HG02885 (cell line): Measurements from ENCODE around the gene ZNF385C.

ENCODE experiments used
- ATAC-seq: cut with Tn5 transposase; IDR thresholded peaks from one replicate; pipeline ENCODE4 v1.9.1; 2021; ENCODE audit warnings: mild to moderate bottlenecking; ENCODE audit not compliant: unreplicated experiment, poor library complexity

The ZNF385C gene

DNA sequence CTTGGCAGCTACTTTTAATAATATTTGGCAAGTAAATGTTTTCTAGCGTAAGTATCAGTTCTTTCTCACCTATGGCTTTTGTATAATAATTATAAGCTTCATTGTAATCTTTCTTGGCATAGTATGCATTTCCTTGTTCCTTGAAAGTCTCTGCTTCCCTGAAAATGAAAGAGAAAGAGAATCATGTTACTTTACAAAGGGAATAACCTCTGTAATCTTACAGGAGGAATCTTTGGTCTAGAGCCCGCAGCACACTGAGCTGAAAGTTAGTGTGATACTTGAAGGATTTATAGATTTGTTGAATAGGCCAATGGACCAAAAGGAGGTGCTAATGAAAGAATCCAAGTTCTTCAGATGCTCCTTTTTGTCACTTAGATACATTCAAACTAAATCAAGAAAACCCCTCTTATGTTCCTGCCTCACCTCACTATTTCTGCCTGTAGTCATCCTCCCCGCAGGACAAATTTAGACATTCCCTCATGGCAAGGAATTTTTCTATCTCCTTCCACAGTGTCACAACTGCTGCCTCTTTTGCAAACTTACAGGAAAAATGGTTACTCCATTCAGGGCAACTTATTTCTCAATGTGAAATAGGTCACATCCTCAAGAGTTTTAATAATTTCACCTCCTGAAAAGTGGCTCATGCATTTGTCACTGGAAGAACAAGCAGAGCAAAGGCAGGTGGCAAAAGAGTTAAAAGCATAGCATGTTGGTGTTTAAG is 97.7 kb downstream of the ZNF385C start:
- ATAC-seq, result no peak

DNA sequence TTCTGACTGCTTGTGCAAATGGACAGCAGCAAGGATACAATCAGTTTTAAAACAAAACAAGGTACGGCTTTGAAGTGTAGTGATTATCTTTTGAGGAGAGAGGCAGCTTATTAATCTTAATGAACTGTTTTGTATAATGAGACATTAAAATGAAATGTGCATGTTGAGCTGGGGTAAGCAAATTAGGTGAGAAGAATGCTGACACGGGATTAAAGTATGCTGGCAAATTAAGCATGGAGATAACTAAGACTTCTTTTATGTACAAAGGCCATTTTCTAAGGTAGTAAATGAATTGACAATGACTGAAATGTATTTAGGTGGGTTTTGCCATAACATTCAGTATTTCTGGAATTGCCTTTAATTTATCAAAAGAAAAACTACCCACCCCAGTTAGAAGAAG is 99.8 kb downstream of the ZNF385C start:
- no peak for ATAC-seq

DNA sequence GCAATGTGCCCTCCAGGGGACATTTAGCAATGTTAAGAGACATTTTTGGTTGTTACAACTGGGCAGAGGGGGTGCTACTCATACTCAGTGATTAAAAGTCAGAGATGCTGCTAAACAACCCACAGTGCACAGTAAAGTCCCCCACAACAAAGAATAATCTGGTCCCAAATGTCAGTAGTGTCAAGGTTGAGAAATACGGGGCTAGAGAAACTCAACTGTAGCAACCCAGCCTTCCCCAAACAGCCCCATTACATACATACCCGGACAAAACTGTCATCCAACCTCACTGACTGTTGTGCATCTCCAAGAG is 101.5 kb downstream of the ZNF385C start:
- ATAC-seq, result no peak

DNA sequence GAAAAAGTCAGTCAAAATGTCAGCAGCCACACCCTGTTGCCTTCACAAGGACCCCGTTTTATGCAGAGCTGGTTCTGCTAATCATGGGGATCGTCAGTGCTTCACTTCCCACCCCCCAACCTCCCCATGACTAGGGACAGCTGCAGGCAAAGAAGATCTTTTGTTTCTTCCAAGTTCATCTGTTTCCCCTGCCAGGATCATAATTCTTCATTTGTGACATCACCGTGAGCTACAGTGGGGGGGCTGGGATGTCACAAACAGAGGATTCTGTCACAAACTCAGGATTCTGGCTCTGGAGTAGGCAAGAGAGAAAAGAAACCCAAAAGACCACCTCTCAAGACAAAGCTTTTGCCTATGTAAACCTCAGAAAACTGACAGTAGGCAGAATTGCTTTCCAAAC is 105.7 kb downstream of the ZNF385C start:
- no peak for ATAC-seq

DNA sequence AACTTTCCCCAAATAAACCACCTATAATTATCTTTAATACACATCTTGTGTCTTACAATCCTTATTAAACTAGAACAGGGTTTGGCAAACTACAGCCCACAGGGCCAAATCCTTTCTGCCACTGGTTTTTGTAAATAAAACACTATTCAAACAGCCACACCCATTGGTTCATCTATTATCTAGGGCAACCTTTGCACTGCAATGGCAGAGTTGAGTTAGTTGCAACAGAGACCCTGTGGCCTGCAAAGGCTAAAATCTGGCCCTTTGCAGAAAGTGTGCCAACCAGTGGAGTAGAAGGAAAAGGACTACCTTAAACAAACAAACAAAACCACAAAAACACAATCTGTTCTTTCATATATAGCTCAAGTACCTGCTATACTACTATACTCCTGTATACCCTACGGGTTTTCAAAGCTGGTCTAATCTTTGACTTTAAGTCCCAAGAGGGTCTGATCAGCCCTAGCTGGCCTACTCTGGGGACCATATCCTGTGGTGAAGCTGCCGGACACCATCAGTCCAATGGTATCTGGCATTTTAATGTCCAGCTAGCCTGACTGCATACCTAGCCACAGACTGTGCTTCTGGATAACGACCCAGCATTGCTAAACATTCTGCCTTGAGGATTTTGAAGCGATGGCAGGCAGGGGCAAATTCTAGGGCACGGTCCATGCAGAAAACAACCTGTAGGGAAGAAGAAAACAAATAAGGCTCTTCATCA is 108.4 kb downstream of the ZNF385C start:
- ATAC-seq, result no peak

DNA sequence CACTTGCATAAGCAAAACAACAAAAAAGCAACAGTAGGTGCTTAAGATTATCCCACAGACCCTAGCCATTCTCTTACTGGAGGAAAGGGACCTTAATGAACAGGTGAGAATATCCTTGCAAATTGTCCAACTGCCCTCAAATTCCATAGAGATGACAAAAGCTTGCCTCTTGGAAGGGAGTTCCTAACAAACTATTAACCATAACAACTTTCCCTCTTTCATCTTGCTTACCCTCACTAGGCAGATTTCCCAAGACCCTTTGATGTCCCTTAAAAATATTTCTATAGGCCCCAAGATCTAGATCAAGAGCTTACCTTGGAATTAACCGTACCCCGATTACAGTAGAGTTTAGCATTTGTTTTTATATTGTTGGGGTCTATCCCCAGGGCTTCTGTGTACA is 109.9 kb downstream of the ZNF385C start:
- no peak for ATAC-seq

DNA sequence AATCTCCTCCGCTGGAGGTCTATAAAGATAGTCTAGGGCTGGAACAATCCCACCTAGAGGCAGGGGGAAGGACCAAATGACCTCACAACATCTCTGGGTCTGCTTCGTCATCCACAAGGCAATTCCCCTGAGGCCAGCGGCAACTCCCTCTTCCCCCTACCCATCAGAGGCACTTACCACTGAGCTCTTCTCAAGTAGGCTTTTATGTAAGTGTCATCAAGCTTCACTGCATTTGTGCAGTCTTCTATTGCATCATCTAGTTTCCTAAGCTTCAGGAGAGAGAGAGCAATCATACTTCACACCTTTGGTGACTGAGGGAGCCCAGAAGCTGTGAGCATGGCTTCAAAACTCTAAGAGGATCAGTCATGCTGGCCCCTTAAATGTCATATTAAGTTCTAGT is 110.6 kb downstream of the ZNF385C start:
- ATAC-seq, result no peak

DNA sequence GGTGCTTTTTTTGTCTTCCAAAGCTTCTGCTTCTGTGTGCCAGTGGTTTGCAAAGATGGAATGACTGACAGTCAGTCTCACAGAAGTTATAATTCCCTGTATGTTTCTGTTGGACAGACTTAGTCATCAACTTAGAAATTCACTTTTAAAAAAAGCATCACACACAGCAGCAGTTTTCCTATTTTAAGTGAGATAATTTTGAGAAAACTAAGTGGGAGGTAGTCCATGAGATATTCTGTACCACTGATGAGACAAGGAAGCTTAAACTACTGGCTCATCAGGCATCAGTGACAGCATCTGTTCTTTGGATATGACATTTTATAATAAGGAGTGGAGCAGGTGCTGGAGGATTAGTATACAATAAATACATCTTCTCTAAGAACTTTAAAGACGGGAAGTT is 111.6 kb downstream of the ZNF385C start:
- ATAC-seq, result no peak

DNA sequence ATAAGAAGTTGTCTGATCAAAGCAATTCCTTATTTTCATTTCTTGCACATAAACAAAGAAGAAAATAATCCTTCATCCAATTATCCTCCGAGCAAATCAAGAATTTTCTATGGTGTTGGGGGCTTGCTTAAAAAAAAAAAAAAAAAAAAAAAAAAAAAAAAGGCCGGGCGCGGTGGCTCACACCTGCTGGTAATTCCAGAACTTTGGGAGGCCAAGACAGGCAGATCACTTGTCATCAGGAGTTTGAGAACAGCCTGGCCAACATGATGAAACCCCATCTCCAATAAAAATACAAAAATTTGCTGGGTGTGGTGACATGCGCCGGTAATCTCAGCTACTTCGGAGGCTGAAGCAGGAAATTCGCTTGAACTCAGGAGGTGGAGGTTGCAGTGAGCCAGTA is 112.4 kb downstream of the ZNF385C start:
- ATAC-seq, result no peak

DNA sequence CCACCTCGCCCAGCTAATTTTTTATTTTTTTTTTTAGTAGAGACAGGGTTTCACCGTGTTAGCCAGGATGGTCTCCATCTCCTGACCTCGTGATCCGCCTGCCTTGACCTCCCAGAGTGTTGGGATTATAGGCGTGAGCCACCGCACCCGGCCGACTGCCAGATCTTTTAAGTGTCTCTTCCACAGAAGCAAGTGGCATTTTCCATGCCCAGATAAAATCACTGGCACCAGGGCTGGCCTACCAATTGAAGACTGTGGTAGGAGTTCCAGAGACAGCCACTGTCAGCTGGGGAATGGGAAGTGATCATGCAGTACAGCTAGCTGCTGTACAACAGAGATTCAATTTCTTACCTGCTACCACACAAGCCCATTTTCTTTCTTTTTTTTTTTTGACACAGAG is 113.8 kb downstream of the ZNF385C start:
- no peak for ATAC-seq

DNA sequence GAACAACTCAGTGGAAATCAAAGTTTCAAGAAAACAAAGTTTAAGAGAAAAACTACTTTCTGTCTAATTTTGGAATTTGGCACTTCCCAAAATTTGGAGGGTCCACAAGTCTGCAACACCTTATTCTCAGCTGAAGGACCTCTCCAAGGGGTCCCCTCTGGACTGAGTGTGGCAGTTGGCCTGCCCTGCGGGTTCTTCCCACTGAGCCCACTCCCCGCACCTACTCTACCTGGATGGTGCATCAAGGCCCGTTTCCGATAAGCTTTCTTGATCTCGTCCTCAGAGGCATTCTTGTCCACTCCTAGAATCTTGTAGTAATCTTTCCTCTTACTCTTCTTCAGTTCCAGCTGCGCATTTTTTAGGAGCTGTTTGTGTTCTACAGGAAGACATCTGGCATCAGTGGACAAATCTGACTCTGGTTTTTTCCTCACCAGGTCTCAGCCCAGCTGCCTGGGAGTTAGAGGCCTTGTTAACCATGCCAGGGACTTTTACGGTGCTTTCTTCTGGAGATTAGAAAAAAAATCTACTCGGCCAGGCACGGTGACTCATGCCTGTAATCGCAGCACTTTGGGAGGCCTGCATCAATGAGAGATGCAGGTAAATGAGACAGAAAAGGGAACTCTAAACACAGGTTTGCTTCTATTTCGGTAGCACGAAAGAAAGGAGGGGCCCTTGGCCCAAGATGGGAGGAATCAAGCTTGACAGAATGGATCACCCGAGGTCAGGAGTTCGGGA is 116.1 kb downstream of the ZNF385C start:
- no peak for ATAC-seq

DNA sequence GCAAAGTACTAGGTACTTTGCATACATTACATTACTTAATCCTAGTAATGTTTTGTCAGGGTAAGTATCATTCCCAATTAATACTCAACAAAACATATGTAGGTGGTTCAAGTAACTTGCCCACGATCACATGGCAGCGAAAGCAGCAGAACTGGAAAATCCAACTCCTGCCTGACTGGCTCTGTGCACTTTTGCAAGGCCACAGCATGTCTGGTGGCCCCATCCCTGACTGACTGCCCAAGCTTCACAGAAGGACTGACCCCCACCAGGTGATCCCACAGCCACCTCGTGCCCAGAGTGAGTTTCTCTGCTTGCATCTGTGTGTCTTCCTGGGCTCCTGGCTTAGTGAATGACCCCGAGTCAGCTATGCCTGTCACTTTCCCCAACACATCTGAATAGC is 120.3 kb downstream of the ZNF385C start:
- no peak for ATAC-seq

DNA sequence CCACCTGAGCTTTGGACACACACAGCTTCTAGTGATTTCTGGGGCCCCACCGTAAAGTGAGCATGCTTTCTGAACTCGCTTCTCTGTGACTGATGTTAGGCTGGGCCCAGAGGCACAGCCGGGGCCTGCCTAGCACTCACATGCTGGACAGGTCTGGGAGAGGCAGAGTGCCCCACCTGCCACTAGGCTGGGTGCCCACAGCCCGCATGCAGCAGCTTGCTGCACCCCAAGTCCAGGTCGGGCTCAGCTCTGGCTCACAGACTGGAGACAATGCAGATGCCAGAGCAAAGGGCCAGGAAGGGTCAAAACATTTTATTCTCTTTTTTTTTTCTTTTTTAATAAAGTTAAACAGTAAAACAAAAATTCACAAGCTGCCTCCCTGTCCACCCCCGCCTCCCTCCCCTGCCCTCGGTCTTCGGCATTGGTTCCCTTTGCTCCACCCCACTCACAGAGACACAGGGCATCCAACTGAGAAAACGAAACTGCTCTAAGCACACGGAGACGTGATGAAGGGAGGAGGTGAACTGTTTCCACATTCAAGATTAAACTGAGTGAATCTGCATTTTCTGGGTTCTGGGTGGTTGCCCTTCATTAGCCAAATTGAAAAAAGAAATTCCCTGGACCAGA is 122.0 kb downstream of the ZNF385C start:
- ATAC-seq, result no peak
